Mesenteric fat pad (tissue), 1 donor: ENCODE results near the gene LIN52. TPM values are rescaled to one million over a fixed set of nuclear protein-coding genes. Genes with fewer than 3 reads are reported as not detected.

Experiments
- DNase-seq: peaks from one replicate; pipeline ENCODE4 v3.0.0-alpha.2; 2020; ENCODE audit warnings: low spot score
- long read RNA-seq: library from polyadenylated mRNA; unstranded; transcript quantifications from one replicate; pipeline ENCODE4 v2.0.0, GENCODE V29; 2020
- total RNA-seq: library from RNA; stranded (reverse); fragmentation: NEBNext Ultra II Directional; extraction: Animal tissue kit (Norgen Biotek cat#: 25700); gene quantifications from one replicate; pipeline ENCODE4 v1.2.1, GENCODE V29; 2021
- donor health status: DM: yes; HTN: yes; CAD: no.

The LIN52 gene
- 9.2 TPM for total RNA-seq
- long read RNA-seq, transcript LIN52-205 (6 exons, 2,776 nt) = major isoform, 62 of 99 reads
- long read RNA-seq, partial matches to known transcripts = 3 of 99 reads
- long read RNA-seq, other reads (novel, unspliced or antisense) = 32 of 99 reads

GRCh38 chr14:74084277-74085046, at the start of gene LIN52, which contains the start of gene ALDH6A1:
LIN52 (plus strand) TSS chr14:74084956; CDS start chr14:74084975, 19 bp downstream.
ALDH6A1 (minus strand) TSS chr14:74084453; CDS start chr14:74084394, 59 bp downstream.
- DNase-seq = peak; percentile 98

- DNase-seq = no peak
Measured at GRCh38 chr14:74035556-74035955, 49.2 kb upstream of the LIN52 start.

- DNase-seq = no peak
Measured at GRCh38 chr14:74038020-74038859, 46.5 kb upstream of the LIN52 start.

GRCh38 chr14:74042296-74042695, 42.5 kb upstream of the LIN52 start:
- DNase-seq = no peak

- DNase-seq = no peak
Measured at GRCh38 chr14:74045522-74045921, 39.2 kb upstream of the LIN52 start.

GRCh38 chr14:74048281-74048680, 36.5 kb upstream of the LIN52 start:
- DNase-seq = no peak

- no peak for DNase-seq
Measured at GRCh38 chr14:74049876-74050495, 34.8 kb upstream of the LIN52 start.

- DNase-seq = no peak
Measured at GRCh38 chr14:74062809-74063150, 22.0 kb upstream of the LIN52 start.

GRCh38 chr14:74064426-74064825, 20.3 kb upstream of the LIN52 start:
- DNase-seq = no peak

GRCh38 chr14:74064883-74065282, 19.9 kb upstream of the LIN52 start:
- DNase-seq = no peak

- DNase-seq = no peak
Measured at GRCh38 chr14:74065746-74066575, 18.8 kb upstream of the LIN52 start.

GRCh38 chr14:74077401-74077800, 7.4 kb upstream of the LIN52 start:
- no peak for DNase-seq

GRCh38 chr14:74080820-74081460, 3.8 kb upstream of the LIN52 start:
- DNase-seq = no peak

GRCh38 chr14:74081491-74081890, 3.3 kb upstream of the LIN52 start:
- DNase-seq = no peak

- DNase-seq = no peak
Measured at GRCh38 chr14:74083161-74083560, 1.6 kb upstream of the LIN52 start.

GRCh38 chr14:74083784-74084276, 926 bp upstream of the LIN52 start:
- DNase-seq = no peak

GRCh38 chr14:74085047-74085637, 386 bp downstream of the LIN52 start:
- no peak for DNase-seq

GRCh38 chr14:74085828-74086227, 1.1 kb downstream of the LIN52 start:
- DNase-seq = no peak

GRCh38 chr14:74089251-74090020, 4.7 kb downstream of the LIN52 start:
- no peak for DNase-seq
